C4-2B (cell line): ENCODE results near the gene ADAMTS18.

Source experiments
- H3K27ac ChIP-seq: fragments of 450-650 bp; 2 replicates; pipeline ENCODE4 v1.5.1; 2017
- ZFX ChIP-seq: fragments of 450-650 bp; IDR thresholded peaks from 2 replicates; pipeline ENCODE4 v1.6.1; 2017
- TF ChIP-seq, protein P1 (sequence below): fragments of 450-650 bp; conservative IDR thresholded peaks from 2 replicates; pipeline ENCODE4 v1.5.1; 2017; ENCODE audit warnings: mild to moderate bottlenecking

The ADAMTS18 gene

DNA sequence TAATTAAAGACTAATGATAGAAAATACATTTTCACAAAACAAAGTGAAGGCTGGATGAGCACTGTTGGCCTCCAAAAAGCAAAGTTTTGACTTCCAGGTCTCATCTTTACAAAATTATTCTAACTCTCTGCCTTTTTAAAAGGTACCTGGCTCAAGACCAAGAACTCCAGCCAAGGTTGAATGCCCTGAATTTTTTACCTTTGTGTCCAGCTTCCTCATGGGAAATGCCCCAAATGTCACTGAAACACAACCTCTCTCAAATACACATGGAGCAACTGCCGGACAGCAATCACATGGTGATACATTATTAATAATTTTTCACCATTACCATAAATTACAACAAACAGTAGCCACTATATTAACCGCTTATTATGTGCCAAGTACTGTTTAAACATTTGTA is 32.2 kb downstream of the ADAMTS18 start:
- TF ChIP-seq, protein P1, sequence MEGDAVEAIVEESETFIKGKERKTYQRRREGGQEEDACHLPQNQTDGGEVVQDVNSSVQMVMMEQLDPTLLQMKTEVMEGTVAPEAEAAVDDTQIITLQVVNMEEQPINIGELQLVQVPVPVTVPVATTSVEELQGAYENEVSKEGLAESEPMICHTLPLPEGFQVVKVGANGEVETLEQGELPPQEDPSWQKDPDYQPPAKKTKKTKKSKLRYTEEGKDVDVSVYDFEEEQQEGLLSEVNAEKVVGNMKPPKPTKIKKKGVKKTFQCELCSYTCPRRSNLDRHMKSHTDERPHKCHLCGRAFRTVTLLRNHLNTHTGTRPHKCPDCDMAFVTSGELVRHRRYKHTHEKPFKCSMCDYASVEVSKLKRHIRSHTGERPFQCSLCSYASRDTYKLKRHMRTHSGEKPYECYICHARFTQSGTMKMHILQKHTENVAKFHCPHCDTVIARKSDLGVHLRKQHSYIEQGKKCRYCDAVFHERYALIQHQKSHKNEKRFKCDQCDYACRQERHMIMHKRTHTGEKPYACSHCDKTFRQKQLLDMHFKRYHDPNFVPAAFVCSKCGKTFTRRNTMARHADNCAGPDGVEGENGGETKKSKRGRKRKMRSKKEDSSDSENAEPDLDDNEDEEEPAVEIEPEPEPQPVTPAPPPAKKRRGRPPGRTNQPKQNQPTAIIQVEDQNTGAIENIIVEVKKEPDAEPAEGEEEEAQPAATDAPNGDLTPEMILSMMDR = no peak
- TF ChIP-seq ZFX = no peak
- no peak overlapping the region for H3K27ac ChIP-seq

DNA sequence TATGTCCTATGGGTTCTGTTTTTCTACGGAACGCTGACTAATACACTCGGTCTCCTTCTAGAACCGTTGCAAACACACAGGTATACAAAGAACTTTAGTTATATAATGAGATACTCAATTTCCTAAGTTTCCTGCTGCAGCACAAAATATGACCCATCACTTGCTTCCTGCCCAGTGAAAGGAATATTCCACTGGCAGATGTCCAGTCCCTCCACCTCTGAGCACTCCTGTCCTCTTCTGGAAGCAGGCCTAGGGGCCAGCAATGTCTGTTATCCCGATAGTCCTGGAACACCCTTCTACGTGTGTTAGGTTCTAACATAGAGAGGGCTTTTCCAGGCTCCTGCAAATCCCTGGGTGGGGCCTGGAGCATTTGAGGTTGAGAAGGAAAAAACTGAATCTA is 32.7 kb downstream of the ADAMTS18 start:
- TF ChIP-seq, protein P1 = no peak
- no peak for TF ChIP-seq ZFX
- H3K27ac ChIP-seq = no peak overlapping the region

DNA sequence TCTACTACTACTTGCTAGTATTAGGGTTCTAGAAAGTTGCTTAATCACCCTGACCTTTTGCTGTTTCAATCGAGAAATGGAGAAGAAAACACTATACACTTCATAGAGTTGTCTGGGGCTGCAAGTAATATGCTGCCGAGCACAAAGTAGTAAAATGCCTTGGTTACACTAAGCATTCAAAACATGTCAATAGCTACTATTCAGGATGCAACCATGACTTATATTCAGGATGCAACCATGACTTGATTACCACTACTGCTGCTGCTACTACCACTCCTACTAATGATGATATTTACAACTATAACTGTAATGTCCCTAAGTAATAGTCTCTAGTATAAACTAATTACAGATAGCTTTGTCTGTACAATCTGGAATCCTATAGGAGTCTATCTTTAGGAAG is 35.3 kb downstream of the ADAMTS18 start:
- TF ChIP-seq ZFX = no peak
- TF ChIP-seq, protein P1 = no peak
- H3K27ac ChIP-seq = no peak overlapping the region

DNA sequence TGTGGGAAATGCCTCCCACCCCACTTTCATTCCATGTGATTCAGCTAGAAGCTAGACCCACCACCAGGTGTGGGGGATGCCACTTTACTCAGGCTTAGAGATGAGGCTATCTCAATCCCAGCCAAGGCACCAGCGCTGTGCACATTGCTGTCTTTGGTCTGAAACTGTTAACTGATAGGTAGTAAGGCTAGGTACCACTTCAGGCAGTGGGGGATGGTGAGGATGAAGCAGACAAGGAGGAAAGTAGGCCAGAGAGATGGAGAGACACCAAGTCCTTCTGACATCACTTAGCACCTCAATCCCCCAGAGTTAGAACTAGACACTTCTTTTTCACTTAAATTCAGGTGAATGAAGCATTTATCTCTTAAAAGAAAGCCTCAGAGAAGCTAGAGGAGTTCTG is 35.8 kb downstream of the ADAMTS18 start:
- H3K27ac ChIP-seq = no peak overlapping the region
- no peak for TF ChIP-seq ZFX
- TF ChIP-seq, protein P1 = no peak

DNA sequence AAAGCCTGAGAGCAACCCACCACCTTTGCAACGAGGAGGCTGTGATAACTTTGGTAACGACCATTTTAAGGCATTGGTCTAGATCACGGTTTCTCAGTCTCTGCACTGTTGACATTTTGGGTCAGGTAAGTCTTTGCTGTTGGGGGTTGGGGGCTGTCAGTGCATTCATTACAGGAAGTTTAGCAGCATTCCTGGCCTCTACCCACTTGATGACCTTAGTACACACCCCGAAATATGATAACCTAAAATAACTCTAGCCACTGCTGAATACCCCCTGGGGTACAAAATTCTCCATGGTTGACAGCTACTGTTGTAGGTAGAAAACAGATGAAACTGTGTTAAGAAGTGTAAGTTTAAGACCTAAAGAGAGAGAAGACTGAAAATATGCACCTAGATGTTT is 36.3 kb downstream of the ADAMTS18 start:
- no peak overlapping the region for H3K27ac ChIP-seq
- TF ChIP-seq, protein P1 = no peak
- no peak for TF ChIP-seq ZFX

DNA sequence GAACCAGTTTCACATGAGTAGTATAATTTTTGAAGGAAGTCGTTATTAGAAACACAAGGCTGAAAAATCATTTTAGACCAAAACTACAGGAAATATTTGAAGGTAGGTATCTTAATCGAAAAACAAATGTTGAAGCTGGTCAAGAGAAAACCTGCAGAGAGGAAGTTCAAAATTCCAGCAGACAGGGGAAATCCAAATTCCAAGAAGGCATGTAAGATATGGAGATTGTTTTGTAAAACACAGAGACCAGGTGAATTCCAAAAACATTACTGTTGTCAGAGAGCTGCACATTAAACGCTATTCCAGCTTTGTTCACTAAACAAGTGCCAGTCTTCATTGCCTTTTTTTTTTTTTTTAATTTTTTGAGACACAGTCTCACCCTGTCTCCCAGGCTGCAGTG is 38.4 kb downstream of the ADAMTS18 start:
- TF ChIP-seq, protein P1 = no peak
- no peak for TF ChIP-seq ZFX

DNA sequence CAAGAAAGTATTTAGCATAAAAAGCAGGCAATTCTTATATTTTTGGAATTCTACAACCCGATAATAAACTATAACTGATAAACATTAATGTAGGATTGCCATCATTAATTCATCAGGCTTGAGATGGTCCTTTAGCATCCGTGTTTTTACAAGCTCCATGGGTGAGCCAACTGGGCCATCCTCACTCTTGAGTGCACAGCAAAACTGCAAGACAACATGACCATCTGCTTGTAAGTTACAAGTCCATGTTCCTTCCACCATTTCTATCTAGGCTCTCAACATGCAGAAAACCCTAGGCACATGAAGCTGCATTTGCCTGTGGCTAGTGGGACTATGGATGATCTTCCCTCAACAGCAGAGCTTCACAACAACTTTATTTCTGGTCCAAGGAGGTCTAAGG is 40.1 kb downstream of the ADAMTS18 start:
- TF ChIP-seq, protein P1 = no peak
- no peak for TF ChIP-seq ZFX
- H3K27ac ChIP-seq = no peak overlapping the region

More for the DNA sequence above, 38.4 kb downstream of the ADAMTS18 start:
- H3K27ac ChIP-seq = no peak overlapping the region
